Osteoblast (primary cell): Measurements from ENCODE around the gene CREB1. TPM values are rescaled to one million over a fixed set of nuclear protein-coding genes. Genes with fewer than 3 reads are reported as not detected.

Experiments
- DNase-seq: peaks from one replicate; pipeline ENCODE4 v3.0.0; 2011; ENCODE audit warnings: low spot score, mixed read lengths; ENCODE audit not compliant: insufficient read length; ENCODE audit errors: missing footprints
- H2AFZ ChIP-seq: 2 replicates; pipeline ENCODE4 v1.6.0; 2011; ENCODE audit warnings: mild to moderate bottlenecking, low read length
- H3K27ac ChIP-seq: 2 replicates; pipeline ENCODE4 v1.5.1; 2011; ENCODE audit warnings: mild to moderate bottlenecking, low read depth, low read length, moderate library complexity
- H3K27me3 ChIP-seq: 2 replicates; pipeline ENCODE4 v1.6.0; 2012; ENCODE audit warnings: mild to moderate bottlenecking, control low read depth, inconsistent platforms, low read length, moderate library complexity; ENCODE audit not compliant: insufficient read depth
- H3K36me3 ChIP-seq: 2 replicates; pipeline ENCODE4 v1.5.1; 2011; ENCODE audit warnings: mild to moderate bottlenecking, low read length, control low read depth, moderate library complexity; ENCODE audit not compliant: insufficient read depth
- H3K4me1 ChIP-seq: 2 replicates; pipeline ENCODE4 v1.5.1; 2011; ENCODE audit warnings: mild to moderate bottlenecking, low read length, control low read depth, moderate library complexity; ENCODE audit not compliant: insufficient read depth
- H3K4me2 ChIP-seq: 2 replicates; pipeline ENCODE4 v1.6.0; 2011; ENCODE audit warnings: mild to moderate bottlenecking, low read length; ENCODE audit not compliant: insufficient read depth
- H3K4me3 ChIP-seq: fragments of 200-600 bp; sonication (generic); 3 replicates; pipeline ENCODE4 v1.5.1; 2012; ENCODE audit warnings: mild to moderate bottlenecking, low read length, inconsistent platforms; ENCODE audit not compliant: insufficient read depth
- H3K79me2 ChIP-seq: 2 replicates; pipeline ENCODE4 v1.6.0; 2012; ENCODE audit warnings: mild to moderate bottlenecking, low read length, control low read depth, inconsistent platforms; ENCODE audit not compliant: insufficient read depth
- H3K9me3 ChIP-seq: 2 replicates; pipeline ENCODE4 v1.5.1; 2011; ENCODE audit warnings: low read depth, low read length, control low read depth
- H4K20me1 ChIP-seq: 2 replicates; pipeline ENCODE4 v1.6.0; 2012; ENCODE audit warnings: mild to moderate bottlenecking, low read length, control low read depth; ENCODE audit not compliant: insufficient read depth
- CTCF ChIP-seq: IDR thresholded peaks from 2 replicates; pipeline ENCODE4 v1.5.1; 2011; ENCODE audit warnings: mild to moderate bottlenecking, low read depth, low read length, moderate library complexity; ENCODE audit errors: extremely low read depth
- total RNA-seq: library from RNA; depleted of rRNA; stranded (reverse); fragments of >200 nt; gene quantifications from 2 replicates; pipeline ENCODE4 v1.2.3, GENCODE V29; 2012

Gene CREB1
- total RNA-seq, 1 donor, result 38.4 TPM

GRCh38 chr2:207629553-207629952 lies 99.8 kb downstream of the CREB1 start:
- no peak for DNase-seq
- no peak for TF ChIP-seq CTCF

DNA sequence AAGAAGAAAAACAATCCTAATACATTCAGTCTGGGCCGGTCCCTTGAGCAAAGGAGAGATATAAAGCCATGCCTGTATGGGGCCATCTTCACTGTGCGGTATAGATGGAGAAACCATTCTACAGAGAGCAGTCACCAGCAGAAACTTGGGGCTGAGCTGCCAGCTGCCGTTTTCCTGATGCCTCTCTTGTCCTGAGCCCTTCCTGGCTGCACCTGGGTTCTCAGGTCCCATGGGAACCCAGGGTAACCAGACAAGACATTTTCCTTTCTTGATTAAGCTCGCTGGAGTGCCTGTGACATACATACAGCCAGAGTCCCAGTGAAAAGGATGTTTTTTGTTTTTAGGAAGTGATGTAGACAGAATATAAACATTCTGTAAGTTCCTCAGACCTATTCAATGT lies 100.7 kb downstream of the CREB1 start:
- Histone ChIP-seq H3K27me3 (no peaks in the 10 kb centered on the region), H3K4me1 (peaks cover 12% of the 10 kb centered on the region), H2AFZ (no peak overlapping the region), H3K4me2 (no peak overlapping the region), H4K20me1 (no peaks in the 10 kb centered on the region), H3K4me3 (no peak overlapping the region), H3K9me3 (no peaks in the 10 kb centered on the region), H3K27ac (no peak overlapping the region), H3K79me2 (no peaks in the 10 kb centered on the region), H3K36me3 (no peaks in the 10 kb centered on the region)
- DNase-seq, result no peak
- no peak for TF ChIP-seq CTCF

More at GRCh38 chr2:207629553-207629952, 99.8 kb downstream of the CREB1 start:
- H3K27me3 ChIP-seq, result no peaks in the 10 kb centered on the region
- no peaks in the 10 kb centered on the region for H3K79me2 ChIP-seq
- H3K4me1 ChIP-seq, result peaks cover 12% of the 10 kb centered on the region
- no peak overlapping the region for H2AFZ ChIP-seq
- H4K20me1 ChIP-seq, result no peaks in the 10 kb centered on the region
- H3K36me3 ChIP-seq, result no peaks in the 10 kb centered on the region
- no peak overlapping the region for H3K27ac ChIP-seq
- no peak overlapping the region for H3K4me3 ChIP-seq
- H3K9me3 ChIP-seq, result no peaks in the 10 kb centered on the region
- no peak overlapping the region for H3K4me2 ChIP-seq

DNA sequence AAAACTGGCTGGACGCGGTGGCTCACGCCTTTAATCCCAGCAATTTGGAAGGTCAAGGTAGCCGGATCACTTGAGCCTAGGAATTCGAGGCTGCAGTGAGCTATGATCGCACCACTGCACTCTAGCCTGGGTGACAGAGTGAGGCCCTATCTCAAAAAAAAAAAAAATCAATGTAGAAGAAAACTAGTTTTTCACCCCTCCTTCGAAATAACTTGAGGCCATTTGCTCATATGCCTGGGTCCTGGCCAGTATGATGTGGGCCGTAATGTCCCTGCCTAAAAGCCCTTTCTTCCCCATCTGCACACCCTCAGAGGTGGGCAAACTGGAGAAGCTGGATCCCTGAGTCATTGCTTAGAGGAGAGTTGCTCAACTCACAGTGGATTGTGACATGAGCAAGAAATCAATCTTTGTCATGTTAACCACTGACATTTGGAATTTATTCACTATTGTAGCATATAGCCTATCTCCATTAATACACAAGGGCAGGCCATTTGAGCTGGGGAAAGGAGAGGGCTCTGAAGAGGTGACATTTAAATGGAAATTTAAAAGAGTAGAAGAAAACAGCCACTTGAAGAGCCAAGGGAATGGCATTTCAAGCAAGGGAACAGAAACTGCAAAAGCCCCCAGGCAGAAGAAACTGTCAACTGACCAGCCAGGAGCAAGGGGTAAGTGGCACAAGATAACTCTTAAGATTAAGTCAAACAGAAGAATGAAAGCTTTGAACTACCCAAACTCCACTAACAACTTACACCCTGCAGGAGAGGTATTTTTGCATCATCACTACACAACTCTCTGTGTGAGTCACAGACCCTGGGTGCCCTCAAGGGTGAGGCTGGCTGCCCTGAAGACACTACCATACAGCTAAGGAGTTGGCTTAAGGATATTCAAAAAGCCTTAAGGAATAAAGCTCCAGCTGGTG lies 103.1 kb downstream of the CREB1 start:
- DNase-seq, result peak; percentile 69
- peak overlapping the region; percentile 24 for H3K4me2 ChIP-seq

More for the DNA sequence above, 103.1 kb downstream of the CREB1 start:
- no peak for TF ChIP-seq CTCF
- no peaks in the 10 kb centered on the region for H3K79me2 ChIP-seq
- H3K4me3 ChIP-seq, result no peak overlapping the region
- H3K27me3 ChIP-seq, result no peaks in the 10 kb centered on the region
- H3K36me3 ChIP-seq, result no peaks in the 10 kb centered on the region
- no peak overlapping the region for H2AFZ ChIP-seq
- H3K4me1 ChIP-seq, result peaks cover 12% of the 10 kb centered on the region
- H4K20me1 ChIP-seq, result no peaks in the 10 kb centered on the region
- no peaks in the 10 kb centered on the region for H3K9me3 ChIP-seq
- H3K27ac ChIP-seq, result no peak overlapping the region
